Measurements from ENCODE around the gene C16orf78.

C16orf78 gene

DNA sequence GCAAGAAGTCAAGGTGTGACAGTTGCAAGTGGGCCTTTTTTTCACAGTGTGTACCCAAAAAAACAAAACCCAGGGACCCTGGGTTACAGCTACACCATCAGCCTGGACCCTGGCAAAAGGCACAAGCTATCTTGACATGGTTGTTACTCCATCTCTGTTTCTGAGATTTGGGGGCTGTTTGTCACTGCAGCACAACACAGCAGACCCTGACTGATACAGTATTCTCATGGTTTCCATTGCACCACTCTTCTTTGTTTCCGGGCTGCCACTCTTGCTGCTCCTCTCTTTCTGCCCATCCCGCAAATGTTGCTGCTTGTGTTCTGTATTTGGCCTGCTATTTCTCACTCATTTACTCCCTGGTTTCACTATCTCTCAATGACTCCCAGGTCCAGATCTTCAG lies 55.2 kb downstream of the C16orf78 start:
- no peak for DNase-seq (ENCODE audit: low read depth in 1 of 2, low spot score in 1 of 2)

DNA sequence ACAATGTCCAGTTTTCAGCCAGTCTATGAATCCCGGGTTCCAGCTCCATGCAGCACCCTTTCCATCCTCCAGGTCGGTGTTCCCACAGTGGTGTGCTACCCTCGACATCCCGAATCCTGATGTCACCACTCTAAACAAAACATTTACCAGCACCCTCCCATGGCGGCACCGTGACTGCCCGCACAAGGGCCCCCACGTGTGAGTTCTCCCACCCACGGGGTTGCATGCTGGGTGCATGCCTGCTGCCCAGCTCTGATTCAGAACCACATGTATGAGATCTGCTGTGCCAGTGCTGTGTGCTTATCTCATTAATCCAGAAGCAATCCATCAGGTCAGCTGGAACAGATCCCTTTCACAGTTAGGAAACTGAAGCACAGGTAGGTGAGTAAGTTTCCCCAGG lies 57.4 kb downstream of the C16orf78 start:
- DNase-seq (ENCODE audit: low read depth in 1 of 2, low spot score in 1 of 2) = no peak

DNA sequence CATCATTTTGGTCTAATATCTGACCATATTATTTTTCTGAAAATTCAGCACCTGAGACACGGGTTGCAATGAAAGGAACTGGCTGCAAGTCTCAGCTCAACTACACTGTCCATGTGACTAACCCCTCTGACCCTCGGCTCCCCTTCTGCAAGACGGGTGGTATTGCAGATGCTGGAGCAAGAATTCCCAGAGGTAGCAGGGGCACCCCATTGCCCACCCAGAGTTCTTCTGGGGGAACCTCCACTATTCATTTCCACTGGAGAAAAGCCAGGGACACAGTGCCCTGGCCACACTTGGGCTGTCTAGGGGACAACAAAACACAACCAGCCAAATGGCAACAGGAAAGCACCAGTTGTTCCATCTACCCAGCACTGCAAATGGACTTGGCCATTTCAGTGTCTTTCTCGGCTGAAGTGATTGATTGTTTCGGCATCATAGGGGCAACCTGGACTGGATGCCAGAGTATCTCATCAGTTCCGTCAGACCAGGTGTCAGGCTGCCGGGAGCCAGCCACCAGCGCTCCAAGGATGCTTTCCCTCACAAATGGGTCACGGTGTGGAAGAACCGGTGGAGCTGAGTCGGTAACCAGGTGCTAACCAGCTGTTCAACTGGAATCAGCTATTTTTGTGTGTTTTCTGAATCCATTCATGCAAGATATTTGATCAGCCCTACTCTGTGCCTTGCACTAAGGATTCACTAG lies 58.1 kb downstream of the C16orf78 start:
- DNase-seq (ENCODE audit: low read depth in 1 of 2, low spot score in 1 of 2) = no peak

DNA sequence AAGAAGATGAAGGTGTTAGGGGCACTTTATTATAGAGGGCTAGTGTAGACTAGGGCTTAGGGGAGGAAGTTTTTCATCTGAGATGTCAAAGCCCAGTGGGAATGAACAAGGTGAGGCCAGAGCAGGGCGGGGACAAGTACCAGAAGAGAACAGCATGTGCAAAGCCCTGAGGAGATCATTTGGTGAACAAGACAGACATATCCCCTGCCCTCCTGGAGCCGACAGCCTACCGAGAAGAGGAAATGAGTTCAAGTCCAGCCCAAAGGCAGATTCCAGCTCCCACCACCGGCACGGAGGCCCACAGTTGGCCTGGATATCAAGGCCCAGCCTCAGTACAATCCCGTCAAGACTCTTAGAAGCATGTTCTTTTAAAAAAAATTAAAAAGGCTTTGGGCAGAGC lies 61.1 kb downstream of the C16orf78 start:
- DNase-seq (ENCODE audit: low read depth in 1 of 2, low spot score in 1 of 2) = no peak

DNA sequence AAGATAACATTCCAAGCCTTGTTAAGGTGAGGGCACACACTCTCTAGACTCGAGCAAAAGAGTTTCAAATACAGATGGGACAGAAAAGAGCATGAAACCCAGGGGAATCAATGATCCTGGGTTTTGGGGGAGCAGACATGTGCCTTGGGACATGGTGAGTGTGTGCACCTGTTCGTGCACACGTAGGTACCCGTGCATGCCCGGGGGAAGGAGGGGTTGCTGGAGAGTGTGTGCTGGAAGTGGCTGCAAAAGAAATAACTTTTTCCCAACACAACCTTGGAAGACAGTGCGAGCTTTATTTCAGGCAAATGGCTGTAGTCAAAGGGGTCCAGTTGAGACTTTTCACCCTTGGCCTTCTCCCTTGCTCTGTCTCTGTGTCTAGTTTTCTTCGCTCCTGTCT lies 62.6 kb downstream of the C16orf78 start:
- no peak for DNase-seq (ENCODE audit: low read depth in 1 of 2, low spot score in 1 of 2)

DNA sequence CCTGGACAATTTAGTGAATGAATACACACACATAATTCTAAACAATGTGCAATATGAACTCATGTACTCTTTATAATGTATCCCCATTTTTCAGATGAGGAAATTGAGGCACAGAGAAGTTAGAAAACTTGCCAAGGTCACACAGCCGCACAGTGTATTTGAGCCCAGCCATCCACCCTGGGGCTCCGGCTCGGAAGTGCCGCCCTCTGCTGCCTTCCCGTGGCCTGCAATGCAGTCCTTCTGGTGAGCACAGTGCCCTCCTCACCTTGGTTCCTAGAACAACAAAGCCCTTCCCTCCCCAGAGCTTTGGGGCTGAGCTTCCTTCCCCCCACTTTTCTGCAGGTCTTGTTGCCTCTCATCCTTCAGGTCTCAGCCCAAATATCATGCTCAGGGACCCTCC lies 63.7 kb downstream of the C16orf78 start:
- no peak for DNase-seq (ENCODE audit: low read depth in 1 of 2, low spot score in 1 of 2)

DNA sequence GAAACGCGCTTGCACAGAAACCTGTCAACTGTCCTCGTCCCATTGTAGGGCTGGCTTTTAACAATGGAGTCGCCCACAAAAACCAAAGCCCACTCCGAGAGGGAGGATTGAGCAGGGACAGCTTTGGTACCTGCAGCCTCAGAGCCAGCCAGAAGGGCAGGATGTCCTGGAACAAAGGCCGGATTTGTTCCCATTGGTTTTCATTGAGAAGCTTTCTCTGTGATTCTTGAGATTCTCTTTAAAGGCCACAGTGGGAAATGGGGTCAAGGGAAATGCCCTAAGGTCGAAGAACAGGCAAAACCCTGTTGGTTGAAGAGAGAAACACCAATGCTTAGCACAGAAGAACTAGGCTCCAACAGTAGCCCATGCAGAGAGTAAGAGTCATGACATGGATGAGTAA lies 65.4 kb downstream of the C16orf78 start:
- no peak for DNase-seq (ENCODE audit: low read depth in 1 of 2, low spot score in 1 of 2)

DNA sequence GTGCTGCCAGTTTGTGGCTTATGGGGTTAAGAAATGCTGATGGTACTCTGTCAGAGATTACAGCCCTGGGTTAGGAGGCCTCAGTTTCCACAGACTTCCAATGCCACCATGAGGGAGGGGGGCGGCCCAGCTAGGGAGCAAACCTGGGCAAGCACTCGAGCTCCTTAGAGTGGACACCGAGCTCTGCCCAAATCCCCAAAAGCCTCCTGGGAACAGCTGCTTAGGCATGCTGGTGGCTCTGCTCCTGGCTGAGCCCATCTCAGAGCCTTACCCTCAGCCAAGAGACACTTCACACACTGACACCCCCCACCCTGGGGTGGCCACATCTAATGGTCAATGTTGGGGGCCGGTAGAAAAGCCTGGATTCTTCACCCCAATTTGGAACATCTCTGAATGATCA lies 66.1 kb downstream of the C16orf78 start:
- DNase-seq (ENCODE audit: low read depth in 1 of 2, low spot score in 1 of 2) = no peak

DNA sequence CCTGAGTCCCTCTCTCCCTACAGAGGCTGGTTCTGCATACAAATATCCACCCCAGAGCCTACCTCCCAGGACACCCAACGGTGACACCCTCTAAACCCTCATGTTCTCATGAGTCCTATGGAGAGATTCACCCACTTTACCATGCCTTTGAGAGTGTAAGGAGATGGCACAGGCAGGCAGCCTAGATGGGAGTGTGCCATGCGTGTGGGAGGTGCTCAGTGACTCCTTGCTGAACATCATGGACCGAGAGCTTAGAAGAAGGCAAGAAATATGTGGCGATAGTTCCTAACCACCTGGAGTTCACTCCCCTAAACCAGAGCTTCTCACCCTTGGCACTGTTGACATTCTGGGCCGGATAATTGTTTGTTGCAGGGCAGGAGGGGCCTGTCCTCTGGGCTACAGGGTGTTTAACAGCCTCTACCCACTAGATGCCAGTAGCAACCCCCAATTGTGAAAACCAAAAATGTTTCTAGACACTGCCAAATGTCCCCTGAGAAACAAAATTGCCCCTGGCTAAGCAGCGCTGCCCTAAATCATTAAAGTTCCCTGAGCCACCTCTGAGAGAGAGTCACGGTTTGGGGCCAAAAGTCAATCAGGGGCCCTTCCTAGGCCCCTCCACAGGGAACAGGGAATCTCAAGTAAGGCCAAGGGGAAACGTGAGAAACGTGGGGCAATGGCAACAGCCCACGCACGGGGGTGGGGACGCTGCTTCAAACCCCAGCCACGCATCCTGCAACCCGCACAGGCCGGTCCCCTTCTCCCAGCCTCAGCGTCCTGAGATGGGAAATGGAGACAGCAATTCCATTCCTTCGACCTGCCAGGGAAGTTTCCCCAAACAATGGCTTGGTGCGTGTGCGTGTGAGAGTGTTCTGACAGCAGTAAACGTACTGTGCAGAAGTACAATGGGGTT lies 66.8 kb downstream of the C16orf78 start:
- DNase-seq (ENCODE audit: low read depth in 1 of 2, low spot score in 1 of 2) = no peak

DNA sequence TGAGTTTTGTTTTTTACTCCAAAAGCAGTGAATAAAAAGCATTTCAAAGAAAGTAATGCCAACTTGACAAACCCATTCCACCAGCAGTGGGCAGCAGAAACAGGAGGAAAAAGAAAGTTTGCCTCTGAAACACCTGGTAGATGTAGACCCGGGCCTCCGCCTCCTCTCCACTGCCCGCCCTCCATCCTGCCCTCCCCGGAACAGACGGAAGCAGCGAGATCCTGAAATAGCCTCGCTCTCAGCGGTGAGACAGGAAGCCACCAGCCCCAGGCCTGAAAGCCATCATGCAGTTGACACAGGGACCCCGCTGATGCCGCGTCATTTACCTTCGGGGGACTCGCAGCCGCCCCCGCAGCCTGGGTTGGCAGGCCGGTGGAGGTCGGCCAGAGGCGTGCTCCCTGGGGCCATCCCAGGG lies 67.8 kb downstream of the C16orf78 start:
- DNase-seq (ENCODE audit: low read depth in 1 of 2, low spot score in 1 of 2) = peak; percentile 30 to 51

DNA sequence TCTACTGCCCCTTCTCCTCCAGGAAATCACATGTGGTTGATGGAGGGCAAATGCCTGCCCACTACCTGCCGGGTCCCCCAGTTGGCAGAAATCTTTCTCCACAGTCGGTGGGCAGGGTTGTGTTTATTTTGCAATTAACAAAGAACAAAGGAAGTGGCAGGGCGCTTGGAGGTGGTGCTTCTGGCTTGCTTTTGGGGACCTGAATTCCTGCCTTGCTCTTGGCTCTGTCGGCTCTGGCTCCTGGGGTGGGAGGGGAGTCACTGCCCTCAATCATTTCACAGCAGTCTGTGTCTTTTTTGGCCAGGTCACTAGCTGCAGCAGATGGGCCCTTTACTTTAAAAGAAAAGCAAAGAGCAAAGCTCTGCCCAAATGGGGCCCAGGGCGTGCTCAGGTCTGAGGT lies 69.2 kb downstream of the C16orf78 start:
- no peak for DNase-seq (ENCODE audit: low read depth in 1 of 2, low spot score in 1 of 2)

DNA sequence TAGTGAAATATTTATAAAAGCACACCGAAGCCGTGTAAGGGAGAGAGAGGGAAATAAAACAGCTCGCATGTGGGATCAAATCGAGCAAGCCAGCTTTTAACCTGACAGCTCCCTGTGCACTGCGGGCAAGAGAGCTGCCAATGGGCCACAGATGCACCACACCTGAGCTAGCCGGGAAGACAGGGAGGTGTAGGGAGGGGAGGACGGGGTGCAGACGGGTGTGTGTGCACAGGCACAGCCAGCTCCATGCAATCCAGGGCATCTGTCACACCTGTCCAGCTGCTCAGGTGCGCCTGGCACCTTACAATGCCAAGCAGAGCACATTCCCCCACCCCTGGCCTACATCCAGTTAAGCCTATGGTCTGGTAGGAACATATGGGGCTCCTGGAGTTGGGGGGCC lies 70.0 kb downstream of the C16orf78 start:
- DNase-seq (ENCODE audit: low read depth in 1 of 2, low spot score in 1 of 2) = no peak

DNA sequence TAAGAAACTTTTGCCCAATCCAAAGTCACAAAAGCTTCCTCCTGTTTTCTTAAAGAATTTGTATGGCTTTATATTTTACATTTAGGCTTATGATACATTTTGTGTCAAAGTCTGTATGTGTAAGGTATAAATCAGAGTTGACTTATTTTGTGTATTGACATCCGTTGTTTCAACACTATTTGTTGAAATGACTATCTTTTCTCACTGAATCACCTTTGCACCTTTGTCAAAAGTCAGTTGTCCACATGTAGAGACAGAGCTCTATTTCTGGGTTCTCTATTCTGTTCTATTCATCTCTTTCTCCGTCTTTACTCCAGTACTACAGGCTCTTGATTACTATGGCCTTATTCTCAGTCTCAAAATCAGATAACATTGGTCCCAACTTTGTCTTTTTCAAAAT lies 73.2 kb downstream of the C16orf78 start:
- DNase-seq (ENCODE audit: low read depth in 1 of 2, low spot score in 1 of 2) = no peak

Measured in activated T-helper 1 cell treated with anti-CD3 and anti-CD28 coated beads, Interleukin-2, amount 50 U/mL, for 16 hours (primary cell).